Measurements from ENCODE around the gene SRSF12. TPM values are rescaled to one million over a fixed set of nuclear protein-coding genes. Genes with fewer than 3 reads are reported as not detected.
A peak's percentile ranks its signal among the peaks of the same experiment; 100 is the strongest.

SRSF12 gene
- total RNA-seq, 6 experiments from 2014 or later, result 0.22 to 0.78 (median 0.40) TPM; not detected in 2

GRCh38 chr6:89110284-89110683, 7.6 kb downstream of the SRSF12 start:
- H3K9me3 ChIP-seq, result no peaks in the 10 kb centered on the region
- no peak for ATAC-seq
- no peak overlapping the region for H3K4me3 ChIP-seq
- no peaks in the 10 kb centered on the region for H3K27me3 ChIP-seq
- H3K4me1 ChIP-seq, result no peaks in the 10 kb centered on the region
- H3K36me3 ChIP-seq, result no peaks in the 10 kb centered on the region
- TF ChIP-seq CTCF (IDR thresholded peaks at IDR 0.05) (no peak), POLR2A (IDR thresholded peaks at IDR 0.05) (no peak)
- H3K27ac ChIP-seq, result no peak overlapping the region
- intact Hi-C loops (cut with DNase I), result loop anchor here in 1 of 2 donors (10.0 kb wide), 1 partner anchor 135 kb away; no protein-coding TSS in a partner anchor
- 82% methylated on average over 2 of the region's 3 CpGs for WGBS (ENCODE audit: insufficient coverage, low coverage, low lambda C conversion rate, missing lambda C conversion rate)
- no peak for DNase-seq

- Histone ChIP-seq H3K4me1 (peaks cover 0 to 6% (median 2%) of the 10 kb centered on the region in 4 donors), H3K9me3 (no peaks in the 10 kb centered on the region), H3K27ac (peak overlapping the region in 2 of 3 donors; percentile 44 to 52), H3K36me3 (no peaks in the 10 kb centered on the region), H3K4me3 (no peak overlapping the region), H3K27me3 (no peaks in the 10 kb centered on the region)
- peak; percentile 92 to 98 (median 94) for ATAC-seq
- no peak for DNase-seq
- TF ChIP-seq CTCF (IDR thresholded peaks at IDR 0.05), result no peak
- no peak for TF ChIP-seq POLR2A (IDR thresholded peaks at IDR 0.05)
- intact Hi-C loops (cut with DNase I), result no loop called here
- 22% methylated on average over 2 of the region's 2 CpGs for WGBS (ENCODE audit: insufficient coverage, low coverage, low lambda C conversion rate, missing lambda C conversion rate)
Measured at GRCh38 chr6:89100114-89100513, 17.8 kb downstream of the SRSF12 start.

- DNase-seq (no peak), ATAC-seq (peak in 1 of 4 donors; percentile 23)
- 64% methylated on average over 8 of the region's 8 CpGs for WGBS (ENCODE audit: insufficient coverage, low coverage, low lambda C conversion rate, missing lambda C conversion rate)
- Histone ChIP-seq H3K9me3 (no peaks in the 10 kb centered on the region), H3K36me3 (no peaks in the 10 kb centered on the region), H3K4me3 (no peak overlapping the region), H3K27me3 (no peaks in the 10 kb centered on the region), H3K4me1 (peaks cover 0 to 6% (median 2%) of the 10 kb centered on the region in 4 donors), H3K27ac (no peak overlapping the region)
- no peak for TF ChIP-seq CTCF (IDR thresholded peaks at IDR 0.05)
- intact Hi-C loops (cut with DNase I), result no loop called here
Measured at GRCh38 chr6:89098461-89098860, 19.4 kb downstream of the SRSF12 start.

- Histone ChIP-seq H3K4me3 (no peak overlapping the region), H3K36me3 (peaks cover 5 to 26% (median 13%) of the 10 kb centered on the region in 4 donors), H3K9me3 (no peaks in the 10 kb centered on the region), H3K27me3 (no peaks in the 10 kb centered on the region), H3K27ac (no peak overlapping the region), H3K4me1 (peaks cover 0 to 16% (median 0%) of the 10 kb centered on the region in 4 donors)
- intact Hi-C loops (cut with DNase I), result no loop called here
- TF ChIP-seq POLR2A (IDR thresholded peaks at IDR 0.05) (no peak), CTCF (IDR thresholded peaks at IDR 0.05) (no peak)
- 22% methylated on average over 1 of the region's 1 CpG for WGBS (ENCODE audit: insufficient coverage, low coverage, low lambda C conversion rate, missing lambda C conversion rate)
- DNase-seq, result no peak
- no peak for ATAC-seq
Measured at GRCh38 chr6:89087881-89088280, 30.0 kb downstream of the SRSF12 start.

Measured in right lobe of liver (tissue), 6 donors.